HG02623 (cell line): Measurements from ENCODE around the gene OVOL3.

Experiments used
- ATAC-seq: cut with Tn5 transposase; IDR thresholded peaks from one replicate; pipeline ENCODE4 v1.9.1; 2021; ENCODE audit warnings: moderate library complexity; ENCODE audit not compliant: unreplicated experiment

Gene OVOL3

GRCh38 chr19:36160821-36161596 is 50.1 kb downstream of the OVOL3 start:
- no peak for ATAC-seq
